A549 (cell line): ENCODE results near the gene MGST2.

Experiments
- CTCF ChIP-seq: fragments of >200 bp; sonication (Bioruptor Twin); formaldehyde crosslinking; IDR thresholded peaks from 3 replicates; pipeline ENCODE4 v1.5.1; 2016
- ELK1 ChIP-seq: fragments of 150-350 bp; IDR thresholded peaks from 2 replicates; pipeline ENCODE4 v1.6.1; 2014; ENCODE audit warnings: low read depth, mild to moderate bottlenecking, low read length
- EP300 ChIP-seq, 2 experiments: fragments of >200 bp; sonication (Bioruptor Twin); formaldehyde crosslinking; IDR thresholded peaks; 2 replicates in 1 of 2; 3 replicates in 1 of 2; pipeline ENCODE4 v1.6.1; 2016 to 2017
- MAFK ChIP-seq: fragments of 450-650 bp; IDR thresholded peaks from 2 replicates; pipeline ENCODE4 v1.6.1; 2014; ENCODE audit not compliant: partially characterized antibody
- MAZ ChIP-seq: fragments of 150-350 bp; IDR thresholded peaks from 2 replicates; pipeline ENCODE4 v1.6.1; 2014; ENCODE audit warnings: antibody characterized with exemption, low read depth, low read length, borderline replicate concordance
- NR3C1 ChIP-seq: fragments of >200 bp; sonication (Bioruptor Twin); formaldehyde crosslinking; IDR thresholded peaks from 3 replicates; pipeline ENCODE4 v1.6.1; 2017
- RFX5 ChIP-seq: fragments of 450-650 bp; IDR thresholded peaks from 2 replicates; pipeline ENCODE4 v1.7.1; 2014; ENCODE audit warnings: antibody characterized with exemption, mild to moderate bottlenecking, moderate library complexity

GRCh38 chr4:139651282-139652194 lies 14.1 kb upstream of the MGST2 start:
- TF ChIP-seq NR3C1, result no peak
- peak; percentile 80 for TF ChIP-seq CTCF
- TF ChIP-seq MAZ, result no peak
- TF ChIP-seq RFX5, result no peak
- TF ChIP-seq ELK1, result no peak
- no peak for TF ChIP-seq MAFK
- no peak for TF ChIP-seq EP300 (IDR thresholded peaks at IDR 0.05)
